ENCODE results near the gene RBFA. TPM values are rescaled to one million over a fixed set of nuclear protein-coding genes. Genes with fewer than 3 reads are reported as not detected.

RBFA gene
- total and polyA plus RNA-seq, 2 experiments from 2014 or later: 28.4 to 45.1 TPM

DNA sequence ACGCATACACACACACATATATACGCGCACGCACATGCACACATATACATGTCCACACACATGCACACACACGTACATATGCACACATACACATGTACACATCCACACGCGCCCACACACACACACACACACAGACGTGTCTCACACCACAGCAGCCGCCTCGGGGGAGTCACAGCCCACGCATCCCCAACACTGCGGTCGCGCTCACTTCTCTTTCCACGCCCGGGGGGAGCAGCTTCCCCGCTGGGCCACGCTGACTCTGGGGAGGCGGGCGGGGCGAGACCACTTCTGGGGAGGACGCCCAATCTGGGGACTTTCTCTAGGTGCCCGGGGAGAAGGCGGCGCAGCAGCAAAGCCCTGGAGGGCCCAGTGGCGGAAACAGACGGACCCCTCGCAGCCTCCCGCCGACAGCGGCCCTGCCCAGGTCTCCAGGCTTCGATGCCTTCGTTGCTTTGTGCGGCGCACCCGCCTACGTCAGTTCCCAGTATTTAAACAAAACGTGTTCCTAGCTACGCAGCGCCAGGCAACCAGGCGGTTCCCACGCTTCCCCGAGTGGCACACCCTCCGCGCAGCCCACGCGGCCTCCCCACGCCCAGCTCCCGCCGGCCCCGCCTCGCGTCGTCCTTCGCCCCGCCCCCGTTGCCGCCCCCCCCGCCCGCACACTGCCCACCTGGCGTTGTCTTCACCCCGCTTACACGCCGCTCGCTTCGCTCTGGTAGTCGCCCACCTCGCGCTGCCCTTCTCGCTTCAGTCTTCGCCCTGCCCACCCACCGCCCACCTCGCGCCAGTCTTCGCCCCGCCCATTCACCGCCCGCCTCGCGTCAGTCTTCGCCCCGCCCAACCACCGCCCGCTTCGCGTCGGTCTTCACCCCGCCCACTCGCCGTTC, 810 bp upstream of the RBFA start:
- TF ChIP-seq CTCF (IDR thresholded peaks at IDR 0.05; ENCODE audit: low read depth, low read length): no peak
- Histone ChIP-seq H3K27ac (peak overlapping the region; percentile 87), H3K36me3 (no peaks in the 10 kb centered on the region), H3K4me3 (peak overlapping the region; percentile 48), H3K9me3 (ENCODE audit: low read depth) (no peaks in the 10 kb centered on the region), H3K4me1 (ENCODE audit: low read depth) (no peaks in the 10 kb centered on the region), H3K27me3 (no peaks in the 10 kb centered on the region)
- peak; percentile 56 to 99 for DNase-seq (ENCODE audit: low read depth in 1 of 2, low spot score in 1 of 2)

DNA sequence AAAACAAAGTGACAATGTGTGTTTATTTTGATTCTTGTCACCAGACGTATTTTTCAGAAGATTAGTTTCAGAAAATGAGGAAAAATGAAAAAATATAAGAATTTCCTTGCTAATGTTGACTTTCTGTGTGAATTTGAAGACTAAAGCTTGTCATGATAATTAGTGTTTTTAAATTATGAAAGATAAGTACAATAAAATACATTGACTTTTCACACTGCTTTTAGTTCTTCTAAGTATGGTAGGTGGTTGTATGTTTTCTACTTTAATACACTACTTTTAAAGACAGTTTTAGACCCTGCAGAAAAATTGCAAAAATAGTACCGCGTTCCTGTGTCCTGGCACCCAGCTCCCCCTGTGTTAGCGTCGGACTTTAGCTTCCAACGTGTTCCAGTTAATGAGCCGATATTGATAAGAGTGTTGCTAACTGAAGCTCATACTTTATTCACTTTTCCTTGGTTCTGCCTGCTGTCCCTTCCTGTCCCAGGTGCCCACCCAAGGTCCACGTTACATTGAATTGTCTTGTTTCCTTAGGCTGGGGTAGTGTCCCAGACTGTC, 695 bp downstream of the RBFA start:
- peak in 1 of 2 donors; percentile 13 for DNase-seq (ENCODE audit: low read depth in 1 of 2, low spot score in 1 of 2)
- Histone ChIP-seq H3K4me3 (peak overlapping the region; percentile 55), H3K36me3 (no peaks in the 10 kb centered on the region), H3K9me3 (ENCODE audit: low read depth) (no peaks in the 10 kb centered on the region), H3K4me1 (ENCODE audit: low read depth) (no peaks in the 10 kb centered on the region), H3K27ac (peak overlapping the region; percentile 29), H3K27me3 (no peaks in the 10 kb centered on the region)
- TF ChIP-seq CTCF (IDR thresholded peaks at IDR 0.05; ENCODE audit: low read depth, low read length): no peak

GRCh38 chr18:80035997-80036396, 1.8 kb downstream of the RBFA start:
- Histone ChIP-seq H3K36me3 (no peaks in the 10 kb centered on the region), H3K4me3 (no peak overlapping the region), H3K27me3 (no peaks in the 10 kb centered on the region), H3K27ac (no peak overlapping the region), H3K9me3 (ENCODE audit: low read depth) (no peaks in the 10 kb centered on the region), H3K4me1 (ENCODE audit: low read depth) (no peaks in the 10 kb centered on the region)
- no peak for DNase-seq (ENCODE audit: low read depth in 1 of 2, low spot score in 1 of 2)
- TF ChIP-seq CTCF (IDR thresholded peaks at IDR 0.05; ENCODE audit: low read depth, low read length): no peak

GRCh38 chr18:80037300-80037699, 3.1 kb downstream of the RBFA start:
- Histone ChIP-seq H3K36me3 (no peaks in the 10 kb centered on the region), H3K4me1 (ENCODE audit: low read depth) (no peaks in the 10 kb centered on the region), H3K27me3 (no peaks in the 10 kb centered on the region), H3K27ac (no peak overlapping the region), H3K4me3 (no peak overlapping the region), H3K9me3 (ENCODE audit: low read depth) (no peaks in the 10 kb centered on the region)
- TF ChIP-seq CTCF (IDR thresholded peaks at IDR 0.05; ENCODE audit: low read depth, low read length): no peak
- no peak for DNase-seq (ENCODE audit: low read depth in 1 of 2, low spot score in 1 of 2)

- Histone ChIP-seq H3K36me3 (no peaks in the 10 kb centered on the region), H3K27me3 (no peaks in the 10 kb centered on the region), H3K27ac (no peak overlapping the region), H3K9me3 (ENCODE audit: low read depth) (no peaks in the 10 kb centered on the region), H3K4me1 (ENCODE audit: low read depth) (no peaks in the 10 kb centered on the region), H3K4me3 (no peak overlapping the region)
- DNase-seq (ENCODE audit: low read depth in 1 of 2, low spot score in 1 of 2): no peak
- no peak for TF ChIP-seq CTCF (IDR thresholded peaks at IDR 0.05; ENCODE audit: low read depth, low read length)
Measured at GRCh38 chr18:80037869-80038630, 3.8 kb downstream of the RBFA start.
